ES-I3 (cell line): Measurements from ENCODE around the gene VCP.
A peak's percentile ranks its signal among the peaks of the same experiment; 100 is the strongest.

Experiments
- H3K36me3 ChIP-seq: 2 replicates; pipeline ENCODE4 v1.6.1; 2013; ENCODE audit warnings: mild to moderate bottlenecking, low read length, control low read depth, moderate library complexity; ENCODE audit not compliant: insufficient read depth
- H3K4me1 ChIP-seq: 2 replicates; pipeline ENCODE4 v1.6.1; 2013; ENCODE audit warnings: mild to moderate bottlenecking, control low read depth, low read length; ENCODE audit not compliant: insufficient read depth
- H3K9ac ChIP-seq: 2 replicates; pipeline ENCODE4 v1.6.1; 2013; ENCODE audit warnings: low read depth, mild to moderate bottlenecking, low read length, moderate library complexity
- H3K9me3 ChIP-seq: 2 replicates; pipeline ENCODE4 v1.6.1; 2013; ENCODE audit warnings: mild to moderate bottlenecking, low read length, moderate library complexity; ENCODE audit not compliant: control insufficient read depth, insufficient read depth

VCP gene

DNA sequence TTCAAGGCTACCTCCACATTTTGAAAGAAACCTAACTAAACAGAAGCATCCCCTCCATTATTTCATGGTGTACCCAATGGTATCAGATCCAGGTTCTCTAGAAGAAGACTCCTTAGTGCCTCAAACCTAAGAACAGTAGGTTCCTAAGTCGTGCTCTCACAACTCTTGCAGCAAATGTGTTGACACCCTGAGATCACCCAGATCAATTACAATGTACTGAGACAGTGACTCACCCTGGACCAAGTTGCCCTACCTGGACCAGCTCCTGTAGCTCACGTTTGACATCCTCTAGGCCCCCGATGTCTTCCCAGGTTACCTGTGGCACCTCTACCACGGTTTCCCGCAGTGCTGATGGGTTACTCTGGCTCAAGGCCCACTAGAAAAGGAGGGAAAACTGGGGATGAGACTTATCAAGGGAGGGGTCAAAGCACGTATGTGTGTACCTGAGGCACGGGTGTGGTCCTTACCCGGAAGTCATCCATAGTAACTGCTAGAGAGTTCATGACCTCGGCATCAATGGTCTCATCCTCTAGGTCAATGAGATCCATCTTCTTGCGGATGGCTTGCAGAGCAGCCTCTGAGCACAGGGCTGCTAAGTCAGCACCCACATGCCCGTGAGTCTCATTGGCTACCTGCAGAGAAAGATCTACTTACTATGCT lies 11.7 kb downstream of the VCP start:
- Histone ChIP-seq H3K36me3 (peaks cover 79% of the 10 kb centered on the region), H3K4me1 (no peaks in the 10 kb centered on the region), H3K9me3 (no peaks in the 10 kb centered on the region), H3K9ac (no peak overlapping the region)

- Histone ChIP-seq H3K4me1 (no peaks in the 10 kb centered on the region), H3K9me3 (no peaks in the 10 kb centered on the region), H3K36me3 (peaks cover 67% of the 10 kb centered on the region), H3K9ac (no peak overlapping the region)
These were observed 13.0 kb downstream of the VCP start for GRCh38 chr9:35059438-35059837.

GRCh38 chr9:35057271-35057620 lies 15.2 kb downstream of the VCP start:
- H3K9me3 ChIP-seq = no peaks in the 10 kb centered on the region
- H3K9ac ChIP-seq = no peak overlapping the region
- peaks cover 45% of the 10 kb centered on the region for H3K36me3 ChIP-seq
- no peaks in the 10 kb centered on the region for H3K4me1 ChIP-seq

GRCh38 chr9:35056571-35057270 lies 15.7 kb downstream of the VCP start:
- no peaks in the 10 kb centered on the region for H3K4me1 ChIP-seq
- H3K9ac ChIP-seq = no peak overlapping the region
- peaks cover 39% of the 10 kb centered on the region for H3K36me3 ChIP-seq
- H3K9me3 ChIP-seq = no peaks in the 10 kb centered on the region

- Histone ChIP-seq H3K4me1 (no peaks in the 10 kb centered on the region), H3K9ac (no peak overlapping the region), H3K9me3 (no peaks in the 10 kb centered on the region), H3K36me3 (peaks cover 27% of the 10 kb centered on the region)
These were observed 17.4 kb downstream of the VCP start for GRCh38 chr9:35054871-35055644.

GRCh38 chr9:35054185-35054835 lies 18.1 kb downstream of the VCP start:
- H3K9me3 ChIP-seq = no peaks in the 10 kb centered on the region
- H3K9ac ChIP-seq = no peak overlapping the region
- H3K36me3 ChIP-seq = peaks cover 27% of the 10 kb centered on the region
- H3K4me1 ChIP-seq = no peaks in the 10 kb centered on the region

DNA sequence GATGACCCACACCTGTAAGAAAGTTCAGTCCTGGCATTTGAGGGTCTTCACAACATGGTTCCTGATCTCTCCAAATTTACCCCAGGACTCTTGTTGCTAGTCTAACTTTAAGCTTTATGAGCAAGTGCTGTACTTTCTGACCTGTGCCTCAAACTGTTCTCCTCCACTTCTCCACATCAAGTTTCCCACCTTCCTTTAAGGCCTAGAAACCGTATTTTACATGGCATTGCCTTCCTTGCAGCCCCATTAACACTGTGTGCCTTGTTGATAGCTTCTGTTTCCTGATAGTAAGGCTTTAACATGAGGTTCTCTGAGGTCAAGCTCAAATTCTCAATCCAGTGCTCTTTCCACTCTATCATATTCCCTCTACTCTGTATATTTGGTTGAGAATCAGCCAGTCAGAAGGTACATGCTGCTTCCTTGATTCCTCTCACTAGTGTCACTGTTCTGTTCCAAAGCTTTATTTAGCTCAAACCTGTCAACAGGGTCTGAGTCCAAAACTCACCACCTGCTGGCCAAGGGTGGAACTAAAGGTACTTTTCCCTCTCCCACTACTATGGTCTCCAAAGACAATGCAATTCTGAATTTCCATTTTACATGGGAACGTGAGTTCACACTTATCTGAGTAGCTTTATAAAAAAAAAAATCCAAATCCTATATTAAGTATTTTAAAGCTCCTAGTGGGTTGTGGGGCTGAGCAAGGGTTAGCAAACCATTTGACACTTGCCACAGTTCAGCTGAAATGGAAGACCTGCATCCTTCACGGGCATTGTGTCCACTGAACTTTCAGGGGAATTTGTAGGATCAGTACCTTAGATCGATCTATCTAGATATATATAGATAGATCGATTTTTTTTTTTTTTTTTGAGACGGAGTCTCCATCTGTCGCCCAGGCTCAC lies 21.1 kb downstream of the VCP start:
- Histone ChIP-seq H3K9me3 (0 out of 2 replicates have a peak, but pooled peaks cover 2% of the 10 kb centered on the region), H3K36me3 (peaks cover 7% of the 10 kb centered on the region; the same call in 1 of the 2 replicates), H3K4me1 (no peaks in the 10 kb centered on the region), H3K9ac (no peak overlapping the region)

- Histone ChIP-seq H3K4me1 (no peaks in the 10 kb centered on the region), H3K36me3 (peaks cover 4% of the 10 kb centered on the region; the same call in 1 of the 2 replicates), H3K9ac (no peak overlapping the region), H3K9me3 (0 out of 2 replicates have a peak, but pooled peaks cover 2% of the 10 kb centered on the region)
These were observed 23.9 kb downstream of the VCP start for GRCh38 chr9:35048511-35048910.

GRCh38 chr9:35044071-35044470 lies 28.4 kb downstream of the VCP start:
- Histone ChIP-seq H3K4me1 (peaks cover 8% of the 10 kb centered on the region; the same call in 1 of the 2 replicates), H3K9ac (no peak overlapping the region), H3K9me3 (0 out of 2 replicates have a peak, but pooled peaks cover 2% of the 10 kb centered on the region), H3K36me3 (peaks cover 3% of the 10 kb centered on the region; the same call in 1 of the 2 replicates)

GRCh38 chr9:35042891-35043545 lies 29.4 kb downstream of the VCP start:
- Histone ChIP-seq H3K36me3 (peaks cover 3% of the 10 kb centered on the region; the same call in 1 of the 2 replicates), H3K4me1 (peaks cover 8% of the 10 kb centered on the region; the same call in 1 of the 2 replicates), H3K9ac (no peak overlapping the region), H3K9me3 (0 out of 2 replicates have a peak, but pooled peaks cover 2% of the 10 kb centered on the region)

DNA sequence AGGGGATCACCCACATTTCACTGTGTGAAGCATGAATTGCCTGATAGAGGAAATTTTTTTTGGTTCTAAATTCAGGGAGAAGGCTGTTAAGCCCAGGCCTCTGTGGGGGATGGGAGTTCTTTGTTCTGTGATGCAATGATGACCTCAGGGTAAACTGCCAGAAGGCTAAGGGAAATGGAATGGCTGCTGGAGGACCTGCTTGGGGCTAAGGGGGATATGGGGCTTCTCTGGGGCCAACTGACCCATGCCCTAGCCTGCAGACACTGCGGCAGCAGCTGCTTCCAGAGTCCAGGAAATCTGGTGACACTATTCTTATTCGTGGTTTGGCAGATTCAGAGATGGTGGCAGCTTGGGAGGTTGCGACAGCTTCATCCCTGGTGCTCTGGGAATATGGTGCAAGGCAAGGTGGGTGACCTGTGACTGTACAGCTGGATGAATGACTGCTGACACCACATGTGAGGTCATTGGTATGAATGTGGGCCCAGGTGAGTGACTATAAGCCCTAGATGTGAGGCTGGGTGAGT lies 30.3 kb downstream of the VCP start:
- peaks cover 3% of the 10 kb centered on the region; the same call in 1 of the 2 replicates for H3K36me3 ChIP-seq
- 0 out of 2 replicates have a peak, but pooled peaks cover 2% of the 10 kb centered on the region for H3K9me3 ChIP-seq
- no peak overlapping the region for H3K9ac ChIP-seq
- H3K4me1 ChIP-seq = peaks cover 8% of the 10 kb centered on the region; the same call in 1 of the 2 replicates

DNA sequence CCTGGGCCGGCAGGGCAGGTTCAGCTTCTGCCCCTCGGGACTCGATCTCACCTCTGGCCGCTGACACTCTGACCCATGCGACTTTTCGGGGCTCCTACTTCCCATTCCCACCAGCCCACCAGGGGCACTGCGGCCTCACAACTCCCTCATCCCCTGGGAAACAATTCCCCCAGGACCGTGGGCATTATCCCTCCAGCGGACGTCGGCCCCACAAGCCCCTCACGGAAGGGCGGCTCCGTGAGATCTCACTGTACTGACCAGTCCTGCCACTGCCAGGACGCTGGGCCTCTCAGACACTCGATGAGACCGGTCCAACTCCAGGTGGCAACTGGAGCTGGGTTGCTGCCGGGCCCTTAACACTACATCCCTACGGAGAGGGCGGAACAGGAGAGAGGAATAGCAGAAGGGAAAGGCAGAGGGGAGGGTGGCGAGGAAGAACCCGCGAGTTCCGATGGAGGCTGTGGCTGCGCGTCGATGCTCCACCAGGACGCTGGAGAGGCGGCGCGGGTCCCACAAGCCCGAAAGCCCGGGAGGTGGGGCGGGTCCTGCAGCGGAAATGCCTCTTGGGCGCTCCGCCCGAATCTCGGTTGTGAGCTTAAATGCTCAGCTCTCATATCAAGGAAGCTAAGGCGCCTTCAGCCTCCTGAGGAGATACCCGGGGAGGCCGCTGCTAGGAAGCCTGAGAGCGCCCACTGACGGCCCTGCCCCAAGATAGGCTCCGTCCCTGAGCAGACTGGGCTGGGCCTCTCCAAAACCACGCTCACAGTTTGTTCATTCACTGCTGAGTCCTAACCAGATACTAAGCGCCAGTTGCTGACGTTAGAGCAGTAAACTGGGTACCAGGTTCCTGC lies 36.3 kb downstream of the VCP start:
- peaks cover 3% of the 10 kb centered on the region; the same call in 1 of the 2 replicates for H3K9me3 ChIP-seq
- H3K9ac ChIP-seq = peak overlapping the region; percentile 33; the same call in 1 of the 2 replicates

More for the DNA sequence above, 36.3 kb downstream of the VCP start:
- peaks cover 3% of the 10 kb centered on the region; the same call in 1 of the 2 replicates for H3K36me3 ChIP-seq
- H3K4me1 ChIP-seq = no peaks in the 10 kb centered on the region
